ENCODE measurements around the gene RTTN. TPM values are rescaled to one million over a fixed set of nuclear protein-coding genes. Genes with fewer than 3 reads are reported as not detected.

RTTN gene
- total and polyA plus RNA-seq, 2 of the 13 experiments (the other 11 are each of a cell fraction or from before 2014, with no cell fraction given), result 5.4 to 18.7 TPM

DNA sequence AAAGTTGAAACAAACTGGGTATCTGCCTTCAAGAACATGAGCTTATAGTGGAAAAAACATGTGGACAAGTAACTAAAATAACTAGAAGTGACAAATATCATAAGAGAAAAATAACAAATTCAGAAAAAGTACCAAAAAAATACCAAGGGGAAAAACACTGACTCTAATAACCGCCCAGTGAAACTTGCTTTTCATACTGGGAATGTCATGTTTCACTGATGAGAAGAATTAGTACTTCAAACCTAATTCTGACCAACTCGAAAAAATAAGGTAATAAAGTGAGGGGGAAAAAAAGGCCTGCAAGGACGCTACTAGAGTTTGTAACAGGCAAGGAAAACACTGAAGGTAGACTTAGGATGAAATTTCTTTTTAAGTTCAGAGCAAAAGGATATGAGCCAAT lies 83.6 kb downstream of the RTTN start:
- Histone ChIP-seq H2AFZ (ENCODE audit: low read length) (no peak overlapping the region), H3K27me3 (ENCODE audit: control insufficient read depth in 1 of 2, insufficient read depth in 2 of 2, low read length in 2 of 2) (no peaks in the 10 kb centered on the region), H3K4me3 (replicated peaks in 1 of 3; ENCODE audit: insufficient read depth in 1 of 3, low read depth in 2 of 3, low read length in 3 of 3) (no peak overlapping the region), H3K36me3 (replicated peaks in 1 of 2; ENCODE audit: control insufficient read depth in 1 of 2, insufficient read depth in 2 of 2, low read length in 2 of 2) (peaks cover 0 to 5% of the 10 kb centered on the region in 2 experiments; a peak in 1 of 5 replicates), H3K27ac (ENCODE audit: extremely low read length, insufficient read depth, low read length) (no peak overlapping the region), H3K9ac (ENCODE audit: insufficient read depth, low read depth, low read length) (no peak overlapping the region), H4K20me1 (ENCODE audit: insufficient read depth, low read length) (no peaks in the 10 kb centered on the region), H3K9me3 (ENCODE audit: low read length) (no peaks in the 10 kb centered on the region), H3K79me2 (ENCODE audit: insufficient read depth, low read length) (no peaks in the 10 kb centered on the region), H3K4me2 (ENCODE audit: low read depth, low read length) (no peak overlapping the region), H3K4me1 (ENCODE audit: insufficient read depth, low read length) (no peaks in the 10 kb centered on the region)
- 96% methylated on average over 3 of the region's 3 CpGs for WGBS (ENCODE audit: low lambda C conversion rate)
- CTCF ChIA-PET (ENCODE audit: low intra/inter-chr PET ratio, low total read pairs), result no interaction called here
- ATAC-seq (no peak), FAIRE-seq (no peak), DNase-seq (ENCODE audit: low spot score) (no peak)
- intact Hi-C loops (cut with micrococcal nuclease; ENCODE audit: unreplicated experiment), result no loop called here
- in situ Hi-C loops (cut with HindIII; ENCODE audit: extremely low pct_ligation_motif_present, low pct_unique_long_range_greater_than_20kb), result no loop called here
- BruUV-seq (replicated peaks), result no TSS peak
- POLR2A ChIA-PET, result no interaction called here
- TF ChIP-seq POGK (CRISPR knock-in tag; conservative IDR thresholded peaks at IDR 0.05) (no peak), FOXP4 (CRISPR knock-in tag; IDR thresholded peaks at IDR 0.05) (no peak), KLF11 (CRISPR knock-in tag; IDR thresholded peaks at IDR 0.05) (no peak), ZNF549 (CRISPR knock-in tag; IDR thresholded peaks at IDR 0.05) (no peak), HIC2 (CRISPR knock-in tag; IDR thresholded peaks at IDR 0.05; ENCODE audit: low read depth) (no peak), FLYWCH1 (CRISPR knock-in tag; IDR thresholded peaks at IDR 0.05) (no peak), CBX5 (CRISPR knock-in tag; IDR thresholded peaks at IDR 0.05; ENCODE audit: borderline replicate concordance) (no peak), RBAK (CRISPR knock-in tag; IDR thresholded peaks at IDR 0.05) (no peak), ZNF772 (CRISPR knock-in tag; IDR thresholded peaks at IDR 0.05) (no peak), AHDC1 (CRISPR knock-in tag; IDR thresholded peaks at IDR 0.05; ENCODE audit: borderline replicate concordance) (no peak), ZFP41 (CRISPR knock-in tag; IDR thresholded peaks at IDR 0.05; ENCODE audit: borderline replicate concordance) (no peak)
- TF ChIP-seq, protein P1, sequence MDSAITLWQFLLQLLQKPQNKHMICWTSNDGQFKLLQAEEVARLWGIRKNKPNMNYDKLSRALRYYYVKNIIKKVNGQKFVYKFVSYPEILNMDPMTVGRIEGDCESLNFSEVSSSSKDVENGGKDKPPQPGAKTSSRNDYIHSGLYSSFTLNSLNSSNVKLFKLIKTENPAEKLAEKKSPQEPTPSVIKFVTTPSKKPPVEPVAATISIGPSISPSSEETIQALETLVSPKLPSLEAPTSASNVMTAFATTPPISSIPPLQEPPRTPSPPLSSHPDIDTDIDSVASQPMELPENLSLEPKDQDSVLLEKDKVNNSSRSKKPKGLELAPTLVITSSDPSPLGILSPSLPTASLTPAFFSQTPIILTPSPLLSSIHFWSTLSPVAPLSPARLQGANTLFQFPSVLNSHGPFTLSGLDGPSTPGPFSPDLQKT (CRISPR knock-in tag; IDR thresholded peaks at IDR 0.05; ENCODE audit: borderline replicate concordance), result no peak
